Adrenal gland (tissue), 12 donors: ENCODE results near the gene BGN. TPM values are rescaled to one million over a fixed set of nuclear protein-coding genes. Genes with fewer than 3 reads are reported as not detected.

ENCODE experiments used
- DNase-seq, 7 donors: peaks; one replicate each; pipeline ENCODE4 v3.0.0-alpha.2; 2019 to 2020
- H3K27ac ChIP-seq, 5 donors: fragments of 200-600 bp; sonication (generic) in 4 of 5; 1 replicate in 3 of 5; 2 replicates in 2 of 5; pipeline versions ENCODE4 v1.5.1 to v1.8.0; 2016 to 2020; ENCODE audit warnings: mild to moderate bottlenecking in 1 of 5
- H3K27me3 ChIP-seq: fragments of 200-600 bp; 2 replicates; pipeline ENCODE4 v1.8.0; 2021
- H3K36me3 ChIP-seq, 2 donors: fragments of 200-600 bp; replicated peaks in 1 of 2; 1 replicate in 1 of 2; 2 replicates in 1 of 2; pipeline versions ENCODE4 v1.5.1 to v1.8.0; 2018 to 2022
- H3K4me1 ChIP-seq, 2 donors: fragments of 200-600 bp; replicated peaks in 1 of 2; 1 replicate in 1 of 2; 2 replicates in 1 of 2; pipeline versions ENCODE4 v1.5.1 to v1.8.0; 2018 to 2021
- H3K4me3 ChIP-seq, 4 donors: fragments of 200-600 bp; sonication (generic) in 3 of 4; one replicate each; pipeline ENCODE4 v1.5.1; 2016 to 2018
- H3K9me3 ChIP-seq, 3 donors: fragments of 200-600 bp; sonication (generic) in 1 of 3; replicated peaks in 1 of 3; 1 replicate in 2 of 3; 2 replicates in 1 of 3; pipeline versions ENCODE4 v1.5.1 to v1.8.0; 2016 to 2021
- POLR2A ChIP-seq, 2 donors: fragments of 450-650 bp; IDR thresholded peaks; one replicate each; pipeline ENCODE4 v1.6.1; 2017; ENCODE audit warnings: antibody characterized with exemption in 2 of 2, mild to moderate bottlenecking in 2 of 2, moderate library complexity in 1 of 2
- WGBS, 4 donors: extraction: QIAGEN DNeasy Blood & Tissue Kit in 2 of 4; methylation state at CpG; one replicate each; pipeline versions ENCODE4 v1.1.5 to v1.1.7; 2013 to 2017; 5-methylcytosine and 5-hydroxymethylcytosine counted together
- intact Hi-C, 2 donors: fragments of 100-400 bp; cut with DNase I; formaldehyde crosslinking; loops; one replicate each; pipeline versions ENCODE4 v1.14.1 to v1.15.0; 2022 to 2023
- polyA plus RNA-seq, 3 donors: library from polyadenylated mRNA; stranded (reverse); fragments of 200-250 nt in 2 of 3; fragments of 350-450 nt in 1 of 3; fragmentation: Illumina TruSeq in 1 of 3; extraction: RNeasy Lipid Tissue Mini Kit (QIAGEN cat#74804) in 1 of 3; gene quantifications; one replicate each; pipeline ENCODE4 v1.2.3, GENCODE V29; 2013 to 2014
- total RNA-seq, 9 donors: library from RNA; depleted of rRNA in 4 of 9; stranded (reverse); fragments of >200 nt in 4 of 9; fragments of 120-200 nt in 1 of 9; fragmentation: NEBNext Ultra II Directional in 1 of 9; extraction: Animal tissue kit (Norgen Biotek cat#: 25700) in 1 of 9; gene quantifications; one replicate each; pipeline versions ENCODE4 v1.1.0 to v1.2.4, GENCODE V29; 2013 to 2023
- TF ChIP-seq, protein P1 (sequence below), 6 experiments: fragments of 450-650 bp in 4 of 6; fragments of 200-600 bp in 2 of 6; sonication (generic) in 1 of 6; IDR thresholded peaks; 1 replicate in 5 of 6; 2 replicates in 1 of 6; pipeline versions ENCODE4 v1.5.1 to v1.8.0; 2016 to 2021; ENCODE audit warnings: antibody characterized with exemption in 6 of 6, mild to moderate bottlenecking in 2 of 6, moderate library complexity in 1 of 6
- donor health status: healthy with polysubstance abuse.
- donor health status: Bipolar disorder and iron deficiency.
- donor health status: DM: yes; HTN: yes; CAD: no.
- donor health status: DM: no; HTN: no; CAD: no.
- donor health status: DM: no; HTN: no; CAD: no.
- donor health status: DM: yes; HTN: yes; CAD: no.

BGN gene
- total and polyA plus RNA-seq, 12 donors = 18.9 to 598 (median 247) TPM

DNA sequence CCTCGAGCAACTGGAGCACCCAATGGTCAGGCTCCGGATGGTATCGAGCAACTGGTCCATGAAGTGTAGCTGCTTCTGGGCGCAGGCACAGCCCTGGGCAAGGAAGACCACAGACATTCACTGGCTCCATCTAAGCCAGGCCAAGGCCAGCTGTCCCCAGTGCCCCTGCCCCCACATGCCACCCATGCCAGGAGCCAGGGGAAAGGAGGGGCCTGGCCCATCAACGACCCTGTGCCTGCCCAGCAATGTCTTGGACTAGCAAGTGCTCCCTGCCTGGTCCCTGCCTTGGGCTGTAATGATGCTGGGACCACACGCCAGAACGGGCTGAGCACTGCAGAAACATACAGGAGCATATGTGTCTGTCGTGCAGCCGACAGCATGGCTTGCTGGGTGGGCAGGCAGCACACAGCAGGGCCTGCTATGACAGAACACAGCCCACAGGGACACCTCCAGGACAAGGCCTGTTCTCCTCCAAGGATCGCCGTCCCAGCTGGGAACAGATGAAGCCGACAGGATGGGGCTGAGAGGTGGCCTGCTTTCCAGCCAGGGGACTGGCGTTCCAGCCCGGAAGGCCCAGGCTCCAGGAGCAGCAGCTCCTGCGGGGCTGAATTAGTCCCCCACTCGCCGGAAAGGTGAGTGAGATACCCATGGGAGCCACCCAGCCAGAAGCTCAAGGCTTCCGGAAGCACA, 37.5 kb upstream of the BGN start:
- DNase-seq = no peak
- Histone ChIP-seq H3K4me1 (no peaks in the 10 kb centered on the region), H3K27ac (no peak overlapping the region), H3K4me3 (no peak overlapping the region), H3K9me3 (no peaks in the 10 kb centered on the region), H3K36me3 (no peaks in the 10 kb centered on the region), H3K27me3 (no peaks in the 10 kb centered on the region)
- TF ChIP-seq, protein P1, sequence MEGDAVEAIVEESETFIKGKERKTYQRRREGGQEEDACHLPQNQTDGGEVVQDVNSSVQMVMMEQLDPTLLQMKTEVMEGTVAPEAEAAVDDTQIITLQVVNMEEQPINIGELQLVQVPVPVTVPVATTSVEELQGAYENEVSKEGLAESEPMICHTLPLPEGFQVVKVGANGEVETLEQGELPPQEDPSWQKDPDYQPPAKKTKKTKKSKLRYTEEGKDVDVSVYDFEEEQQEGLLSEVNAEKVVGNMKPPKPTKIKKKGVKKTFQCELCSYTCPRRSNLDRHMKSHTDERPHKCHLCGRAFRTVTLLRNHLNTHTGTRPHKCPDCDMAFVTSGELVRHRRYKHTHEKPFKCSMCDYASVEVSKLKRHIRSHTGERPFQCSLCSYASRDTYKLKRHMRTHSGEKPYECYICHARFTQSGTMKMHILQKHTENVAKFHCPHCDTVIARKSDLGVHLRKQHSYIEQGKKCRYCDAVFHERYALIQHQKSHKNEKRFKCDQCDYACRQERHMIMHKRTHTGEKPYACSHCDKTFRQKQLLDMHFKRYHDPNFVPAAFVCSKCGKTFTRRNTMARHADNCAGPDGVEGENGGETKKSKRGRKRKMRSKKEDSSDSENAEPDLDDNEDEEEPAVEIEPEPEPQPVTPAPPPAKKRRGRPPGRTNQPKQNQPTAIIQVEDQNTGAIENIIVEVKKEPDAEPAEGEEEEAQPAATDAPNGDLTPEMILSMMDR (IDR thresholded peaks at IDR 0.05) = no peak
- no peak for TF ChIP-seq POLR2A (IDR thresholded peaks at IDR 0.05)
- 88 to 91% (median 90%) methylated on average over 4 to 18 of the region's 18 CpGs for WGBS, 4 donors
- intact Hi-C loops = no loop called here

DNA sequence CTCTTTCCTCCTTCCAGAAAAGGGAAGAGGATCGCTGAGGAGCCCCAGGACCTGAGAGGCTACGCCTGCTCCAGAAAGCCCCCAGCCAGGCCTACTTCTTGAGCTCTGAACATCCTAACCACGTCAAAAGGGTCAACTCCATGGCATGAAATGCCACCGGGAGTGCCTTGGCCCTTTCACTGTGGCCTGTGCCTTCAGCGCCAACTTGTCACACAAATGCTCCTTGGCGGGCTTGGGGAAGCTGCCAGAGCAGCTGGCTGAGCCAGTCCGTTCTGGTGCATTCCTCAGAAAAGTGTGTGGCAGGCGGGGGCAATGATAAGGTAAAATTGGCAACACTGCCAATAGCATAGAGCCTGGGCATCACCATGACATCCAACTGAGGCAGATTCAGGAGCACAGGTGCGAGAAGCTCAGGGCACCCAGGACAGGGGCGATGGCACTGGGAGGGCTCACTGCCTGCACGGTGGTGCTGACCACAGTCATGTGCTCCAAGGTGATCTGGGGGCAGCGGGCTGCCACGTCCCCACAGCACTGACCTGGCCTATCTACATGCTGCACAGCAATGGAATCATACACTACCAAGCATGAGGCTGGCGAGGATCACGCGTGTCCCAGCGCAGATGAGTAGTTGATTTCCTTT, 36.8 kb upstream of the BGN start:
- no peak overlapping the region for H3K4me3 ChIP-seq
- H3K9me3 ChIP-seq = no peaks in the 10 kb centered on the region
- 85 to 96% (median 86%) methylated on average over 8 to 17 of the region's 17 CpGs; no CpG with 5 or more reads in 1 of the 4 donors for WGBS, 4 donors
- H3K27me3 ChIP-seq = no peaks in the 10 kb centered on the region
- intact Hi-C loops = no loop called here
- no peaks in the 10 kb centered on the region for H3K36me3 ChIP-seq
- no peaks in the 10 kb centered on the region for H3K4me1 ChIP-seq
- H3K27ac ChIP-seq = no peak overlapping the region
- DNase-seq = no peak
- TF ChIP-seq, protein P1 (IDR thresholded peaks at IDR 0.05) = no peak
- TF ChIP-seq POLR2A (IDR thresholded peaks at IDR 0.05) = no peak

DNA sequence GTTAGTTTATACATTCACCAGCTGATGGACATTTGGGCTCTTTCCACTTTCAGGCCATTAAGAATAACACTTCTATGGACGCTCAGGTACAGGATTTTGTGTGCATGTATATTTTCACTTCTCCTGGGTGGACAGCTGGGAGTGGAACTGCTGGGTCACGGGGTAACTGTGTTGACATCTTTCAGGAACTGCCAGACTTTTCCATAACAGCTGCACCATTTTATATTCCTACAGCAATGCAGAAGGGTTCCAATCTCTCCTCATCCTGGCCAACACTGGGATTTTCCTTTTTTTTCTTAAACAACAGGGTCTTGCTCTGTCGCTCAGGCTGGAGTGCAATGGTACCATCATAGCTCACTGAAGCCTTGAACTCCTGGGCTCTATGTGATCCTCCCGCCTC, 36.3 kb upstream of the BGN start:
- TF ChIP-seq, protein P1 (IDR thresholded peaks at IDR 0.05) = no peak
- TF ChIP-seq POLR2A (IDR thresholded peaks at IDR 0.05) = no peak
- Histone ChIP-seq H3K4me3 (no peak overlapping the region), H3K27ac (no peak overlapping the region), H3K27me3 (no peaks in the 10 kb centered on the region), H3K4me1 (no peaks in the 10 kb centered on the region), H3K9me3 (no peaks in the 10 kb centered on the region), H3K36me3 (no peaks in the 10 kb centered on the region)
- no peak for DNase-seq
- 78 to 96% (median 88%) methylated on average over 4 of the region's 4 CpGs for WGBS, 4 donors
- intact Hi-C loops = no loop called here

DNA sequence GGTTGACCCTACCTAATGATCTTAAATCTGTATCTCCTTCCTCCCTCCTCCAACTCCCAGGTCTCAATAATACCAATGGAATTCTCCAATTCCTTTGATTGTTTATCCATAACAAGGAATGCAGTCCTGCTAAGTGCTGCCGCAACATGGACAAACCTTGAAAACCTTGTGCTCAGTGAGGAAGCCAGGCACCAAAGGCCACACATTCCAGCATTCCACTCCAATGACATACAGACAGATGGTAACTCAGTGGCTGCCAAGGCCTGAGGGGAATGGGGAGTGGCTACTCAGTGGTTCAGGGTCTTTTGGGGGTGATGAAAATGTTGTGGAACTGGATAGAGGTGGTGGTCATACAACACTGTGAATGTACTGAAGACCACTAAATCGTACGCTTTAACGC, 34.8 kb upstream of the BGN start:
- H3K9me3 ChIP-seq = no peaks in the 10 kb centered on the region
- DNase-seq = no peak
- intact Hi-C loops = loop anchor here in 1 of 2 donors (5.0 kb wide), 1 partner anchor 47 kb away; no protein-coding TSS in a partner anchor
- no peaks in the 10 kb centered on the region for H3K36me3 ChIP-seq
- no peaks in the 10 kb centered on the region for H3K4me1 ChIP-seq
- TF ChIP-seq POLR2A (IDR thresholded peaks at IDR 0.05) = no peak
- TF ChIP-seq, protein P1 (IDR thresholded peaks at IDR 0.05) = no peak
- no peak overlapping the region for H3K4me3 ChIP-seq
- no peak overlapping the region for H3K27ac ChIP-seq
- no peaks in the 10 kb centered on the region for H3K27me3 ChIP-seq
- 76 to 91% (median 85%) methylated on average over 4 of the region's 4 CpGs for WGBS, 4 donors
